HPDE6-E6E7 (cell line): ENCODE data around the gene LARP4B.

Experiments
- DNase-seq: peaks from one replicate; pipeline ENCODE4 v3.0.0; 2011; ENCODE audit warnings: missing footprints; ENCODE audit errors: extremely low spot score

LARP4B gene

DNA sequence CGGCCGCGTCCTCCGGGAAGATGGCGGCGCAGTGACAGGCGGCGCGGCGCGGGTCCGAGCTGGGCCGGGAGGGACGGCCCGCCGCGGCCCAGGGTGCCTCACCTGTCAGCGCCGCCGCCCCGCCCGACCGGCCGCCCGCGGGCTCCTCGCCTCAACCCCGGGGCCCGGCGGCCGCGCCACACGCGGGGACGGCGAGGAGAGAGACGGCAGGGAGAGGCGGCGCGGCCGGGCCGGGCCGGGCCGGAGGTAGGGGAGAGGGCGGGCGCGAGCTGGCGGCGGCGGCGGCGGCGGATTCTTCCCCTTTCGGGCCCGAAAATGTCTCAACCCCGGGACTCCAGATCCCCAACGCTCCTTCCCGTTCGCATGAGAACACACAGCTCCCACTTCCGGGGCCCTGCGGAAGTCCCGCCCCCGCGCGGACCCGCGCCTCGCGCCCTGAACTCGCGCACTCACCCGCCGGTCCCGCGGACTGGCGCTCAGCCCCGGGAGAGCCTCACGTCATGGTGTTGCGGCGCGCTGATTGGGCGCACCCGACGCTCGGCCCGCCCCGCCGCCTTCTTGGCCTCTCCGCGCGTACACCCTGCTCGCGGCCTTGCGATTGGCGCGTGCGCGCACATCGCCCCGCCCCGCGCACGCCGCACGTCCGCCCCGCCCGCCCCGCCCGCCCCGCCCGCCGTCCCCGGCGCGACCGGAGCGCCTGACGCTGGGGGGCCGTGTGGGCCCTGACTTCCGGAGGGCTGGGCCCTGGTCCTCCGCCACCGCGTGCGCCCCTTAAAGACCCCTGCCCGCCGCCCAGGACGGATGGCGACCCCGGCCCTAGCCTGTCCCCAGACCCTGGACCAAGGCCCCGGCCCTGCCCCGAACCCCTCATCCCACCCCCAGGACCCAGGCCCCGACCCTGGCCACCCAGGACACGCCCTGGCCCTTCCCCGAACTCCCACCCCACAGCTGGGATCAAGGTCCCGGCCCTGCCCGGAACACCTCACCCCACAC lies at the start of gene LARP4B:
TSS of gene LARP4B (minus strand) at position 380 of the 993 bp plus-strand sequence. CDS start 45,984 bp downstream, outside the sequence.
- DNase-seq = peak; percentile 72

- no peak for DNase-seq
Observed at GRCh38 chr10:980468-981093, 49.1 kb upstream of the LARP4B start.

DNA sequence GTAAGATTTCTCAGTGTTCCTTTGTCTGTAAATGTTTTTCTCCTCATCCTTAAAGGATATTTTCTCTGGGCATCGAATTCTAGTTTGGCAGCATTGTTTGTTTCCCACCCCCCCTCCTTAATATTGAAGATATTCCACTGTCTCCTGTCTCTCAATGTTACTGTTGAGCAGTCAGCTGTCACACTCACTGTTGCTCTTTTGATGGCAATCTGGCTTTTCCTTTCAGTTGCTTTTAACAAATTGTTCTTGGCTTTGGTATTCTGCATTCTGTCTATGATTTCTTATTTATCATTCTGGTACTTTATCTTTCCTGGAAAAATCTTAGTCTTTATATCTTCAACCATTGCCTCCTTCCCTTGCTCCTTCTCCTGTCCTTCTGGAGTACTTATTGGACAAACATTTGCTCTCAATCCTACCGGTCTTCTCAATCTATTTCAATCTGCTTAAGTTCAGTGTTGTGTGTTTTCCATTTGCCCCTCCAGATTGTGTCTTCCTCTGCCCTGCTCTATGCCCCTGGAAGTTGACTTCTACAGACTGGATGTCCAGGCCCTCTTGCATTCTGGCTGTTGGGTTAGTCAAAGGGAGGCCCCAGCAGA lies 47.4 kb upstream of the LARP4B start:
- DNase-seq = no peak

- no peak for DNase-seq
Observed at GRCh38 chr10:976316-976715, 44.8 kb upstream of the LARP4B start.

- no peak for DNase-seq
Observed at GRCh38 chr10:974785-975074, 43.2 kb upstream of the LARP4B start.

DNA sequence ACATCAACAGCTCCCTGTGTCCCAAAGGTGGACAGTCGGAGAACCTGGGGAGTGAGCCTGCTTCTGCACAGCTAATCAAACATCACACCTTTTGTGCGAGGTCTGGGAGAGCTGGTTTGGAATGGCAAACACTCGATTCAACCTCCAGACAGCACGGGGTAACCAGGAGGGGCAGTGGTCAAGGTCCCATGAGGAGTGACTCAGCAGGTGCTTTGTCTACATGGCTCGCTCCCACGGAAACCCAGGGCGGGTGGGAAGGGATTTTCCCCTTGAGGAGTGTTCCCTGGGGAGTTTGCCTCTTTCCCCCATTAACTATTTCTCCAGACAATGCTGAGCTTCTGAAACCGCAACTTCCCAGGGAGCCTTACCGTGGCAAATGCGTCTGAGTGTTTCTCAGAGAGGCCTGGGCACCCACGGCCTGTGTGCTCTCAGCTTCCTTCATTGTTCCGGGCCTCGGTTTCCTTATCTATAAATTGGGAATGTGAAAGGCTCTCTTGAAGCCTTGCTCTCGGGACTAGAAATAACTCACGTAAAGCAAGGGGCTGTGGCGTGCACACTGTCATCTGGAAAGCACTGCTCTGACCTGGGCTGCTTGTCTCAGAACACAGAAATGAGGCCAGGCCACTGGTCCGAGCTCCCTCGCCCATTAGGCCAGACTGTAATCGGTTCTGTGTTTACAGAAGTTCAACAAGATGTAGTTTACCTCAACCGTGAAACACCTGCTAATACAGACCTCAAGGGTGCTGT lies 42.7 kb upstream of the LARP4B start:
- DNase-seq = no peak

GRCh38 chr10:972763-973162 lies 41.3 kb upstream of the LARP4B start:
- DNase-seq = no peak

DNA sequence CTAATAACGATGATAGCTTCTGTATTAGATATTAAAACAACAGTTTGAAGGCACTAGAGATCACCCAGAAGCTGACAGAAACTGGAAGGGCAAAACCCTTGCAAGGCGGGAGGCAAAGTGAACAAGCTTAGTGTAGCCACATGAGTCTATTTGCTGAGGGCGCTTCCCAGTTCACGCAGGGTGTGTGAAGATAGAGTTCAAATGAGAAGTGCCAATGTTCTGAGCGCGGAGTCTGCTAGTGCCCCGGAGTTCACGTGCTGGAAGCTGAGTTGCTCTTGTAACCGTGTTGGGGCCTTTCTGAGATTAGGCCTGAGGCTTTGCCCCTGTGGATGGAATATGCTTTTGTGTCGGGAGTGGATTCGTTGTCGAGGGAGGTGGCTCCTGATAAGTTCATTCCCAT lies 40.1 kb upstream of the LARP4B start:
- no peak for DNase-seq

DNA sequence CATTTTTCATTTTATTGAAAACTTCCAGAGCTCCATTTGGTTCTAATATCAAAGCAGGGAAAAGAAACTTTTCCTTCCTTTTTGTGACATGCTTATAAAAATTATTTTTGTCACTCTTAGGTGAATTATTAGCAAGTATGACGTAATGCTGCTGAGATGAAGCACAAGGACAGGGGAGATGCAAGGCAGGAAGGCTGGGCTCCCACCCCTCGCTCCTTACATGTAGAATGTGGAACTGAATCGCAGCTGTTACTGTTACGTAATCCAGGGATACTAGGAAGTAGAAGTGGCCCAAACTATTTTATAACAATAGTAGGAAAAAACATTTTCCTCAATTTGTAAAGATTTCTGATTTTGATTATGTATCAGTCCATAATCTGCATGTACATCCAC lies 39.6 kb upstream of the LARP4B start:
- DNase-seq = no peak

- no peak for DNase-seq
Observed at GRCh38 chr10:970311-971149, 39.0 kb upstream of the LARP4B start.

DNA sequence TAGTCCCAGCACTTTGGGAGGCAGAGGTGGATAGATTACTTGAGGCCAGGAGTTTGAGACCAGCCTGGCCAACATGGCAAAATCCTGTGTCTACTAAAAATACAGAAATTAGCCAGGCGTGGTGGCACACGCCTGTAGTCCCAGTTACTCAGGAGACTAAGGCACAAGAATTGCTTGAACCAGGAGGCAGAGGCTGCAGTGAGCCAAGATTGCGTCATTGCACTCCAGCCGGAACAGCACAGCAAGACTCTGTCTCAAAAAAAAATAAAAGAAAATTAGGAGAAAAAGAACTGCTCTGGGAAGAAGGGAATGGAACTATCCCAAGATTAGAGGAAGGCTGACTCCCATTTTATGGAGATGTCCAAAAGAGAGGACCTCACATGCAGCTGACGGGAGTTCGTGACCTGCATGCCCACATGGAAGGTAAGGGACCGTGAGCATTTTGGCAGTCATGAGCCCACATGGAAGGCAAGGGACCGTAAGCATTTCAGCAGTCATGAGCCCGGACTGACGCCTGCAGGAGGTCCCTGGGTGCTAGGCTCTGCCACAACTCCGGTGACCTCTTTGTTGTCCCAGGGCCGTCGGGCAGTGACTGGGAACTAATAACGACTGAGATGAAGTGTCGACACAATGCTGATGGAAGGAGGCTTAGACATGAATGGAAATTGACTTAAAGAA lies 38.1 kb upstream of the LARP4B start:
- DNase-seq = no peak

DNA sequence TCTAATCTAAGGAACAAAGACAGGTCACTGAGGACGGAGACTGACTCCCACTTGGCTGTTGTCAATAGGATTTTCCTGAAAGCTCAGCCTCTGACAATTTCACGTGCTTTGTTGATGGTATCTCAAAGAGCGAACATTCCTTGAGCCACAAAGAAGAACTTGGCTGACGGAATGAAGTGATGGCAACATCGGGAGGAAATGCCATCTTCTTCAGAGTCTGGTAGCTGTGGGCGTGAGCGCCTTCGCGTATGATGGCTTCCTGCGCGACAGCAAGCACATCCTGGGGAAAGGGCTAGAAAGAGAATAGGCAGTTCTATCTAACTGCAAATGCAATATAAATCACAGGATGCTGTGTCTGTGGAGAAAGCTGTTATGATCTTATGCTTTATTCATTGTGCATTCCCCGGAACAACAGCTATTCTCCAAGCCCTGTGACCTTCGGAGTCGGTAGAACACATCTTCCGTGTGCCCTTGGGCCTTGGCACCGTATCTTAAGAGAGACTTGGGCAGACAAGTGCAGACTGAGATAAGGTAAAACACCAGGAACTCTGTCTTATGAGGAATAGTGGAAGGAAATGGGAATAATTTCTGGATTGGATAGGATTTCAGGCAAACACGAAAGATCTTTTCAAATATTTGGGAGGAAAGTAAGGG lies 37.2 kb upstream of the LARP4B start:
- DNase-seq = no peak

GRCh38 chr10:966466-967235 lies 35.1 kb upstream of the LARP4B start:
- DNase-seq = no peak

DNA sequence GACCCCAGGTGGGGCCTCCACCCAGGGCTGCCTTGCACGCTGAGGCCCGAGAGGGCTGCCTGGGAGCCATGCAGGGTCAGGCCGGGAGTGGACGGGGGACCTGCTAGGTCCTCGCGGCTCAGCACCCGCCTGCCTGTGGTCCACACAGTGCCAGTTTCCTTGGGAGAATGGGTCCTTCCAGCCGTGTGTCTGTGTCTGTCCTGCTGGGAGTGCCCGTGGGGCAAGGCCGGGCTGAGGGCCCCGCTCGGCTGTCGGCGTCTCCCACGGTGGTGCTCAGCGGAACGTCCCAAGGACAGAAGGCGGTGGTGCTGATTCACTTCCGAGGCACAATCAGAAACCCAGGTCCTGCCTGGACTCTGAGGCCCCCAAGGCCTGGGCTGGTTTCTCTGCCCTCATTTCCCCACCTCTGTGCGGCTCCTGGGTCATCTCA lies 33.5 kb upstream of the LARP4B start:
- no peak for DNase-seq

DNA sequence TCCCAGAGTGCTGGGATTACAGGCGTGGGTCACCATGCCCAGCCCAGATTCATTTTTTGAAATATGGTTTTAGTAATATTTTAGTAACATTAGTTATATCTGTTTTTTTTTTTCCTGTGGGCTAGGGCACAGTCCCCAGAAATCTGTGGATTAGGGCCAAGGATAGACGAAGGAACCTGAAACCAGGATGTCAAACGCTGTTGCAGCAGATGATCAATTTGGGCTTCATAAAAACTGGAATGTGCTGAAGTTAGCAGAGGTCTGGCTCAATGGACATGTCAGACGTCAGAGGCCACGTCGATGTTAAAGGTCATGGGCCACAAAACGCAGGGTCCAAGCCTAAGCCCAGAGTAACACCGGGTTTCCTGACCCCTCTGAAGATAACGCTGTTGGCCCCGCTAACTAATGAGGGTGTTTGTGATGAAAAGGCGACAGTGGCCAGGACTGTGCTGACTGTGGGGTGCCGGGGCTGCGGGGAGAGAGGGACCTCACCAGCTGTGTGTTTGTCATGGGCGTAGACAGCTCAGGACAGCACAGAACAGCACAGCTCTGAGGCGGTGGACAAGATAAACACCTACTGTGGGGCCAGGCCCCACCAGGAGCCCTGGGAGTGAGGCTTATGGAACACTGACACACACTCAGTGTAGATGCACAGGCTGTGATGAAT lies 32.9 kb upstream of the LARP4B start:
- DNase-seq = no peak

- DNase-seq = no peak
Observed at GRCh38 chr10:963655-964054, 32.1 kb upstream of the LARP4B start.

- DNase-seq = no peak
Observed at GRCh38 chr10:963186-963585, 31.7 kb upstream of the LARP4B start.

DNA sequence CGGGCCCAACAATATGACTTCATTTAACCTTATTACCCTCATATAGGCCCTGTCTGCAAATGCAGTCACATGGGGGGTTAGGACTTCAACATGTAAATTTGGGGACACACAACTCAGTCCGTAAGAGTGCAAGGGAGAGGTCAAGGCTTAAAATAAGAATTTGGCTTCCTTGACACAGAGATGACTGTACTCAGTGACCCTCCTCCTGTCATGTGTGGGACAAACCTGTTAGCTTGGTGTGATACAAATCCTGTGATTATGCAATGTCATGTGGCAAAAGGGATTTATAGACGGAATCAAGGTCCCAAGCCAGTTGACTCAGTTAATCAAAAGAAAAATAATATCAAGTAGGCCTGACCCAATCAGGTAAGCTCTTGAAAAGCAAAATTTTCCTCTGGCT lies 30.8 kb upstream of the LARP4B start:
- DNase-seq = no peak

DNA sequence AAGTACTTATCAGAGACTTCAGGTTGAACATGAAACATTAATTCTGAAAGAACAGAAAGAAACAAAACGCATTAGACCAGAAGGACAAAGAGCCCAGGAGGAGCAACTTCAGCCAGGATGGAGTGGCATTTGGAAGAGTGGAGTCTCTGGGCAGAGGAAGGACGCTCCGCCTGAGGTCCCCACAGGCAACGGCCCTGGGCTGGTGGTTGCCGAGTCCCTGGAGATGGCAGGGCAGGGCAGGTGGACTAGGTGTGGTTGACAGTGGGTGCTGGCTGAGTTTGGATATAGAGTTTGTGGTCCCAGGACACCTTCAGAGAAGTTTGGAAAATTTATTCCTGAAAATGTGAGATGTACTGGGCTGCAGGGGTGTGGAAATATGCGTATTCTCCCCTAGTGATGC lies 27.4 kb upstream of the LARP4B start:
- DNase-seq = no peak
